Uterus (tissue), 2 donors: ENCODE results near the gene YBX2.

ENCODE experiments used
- CTCF ChIP-seq, 4 experiments: fragments of 200-600 bp in 2 of 4; fragments of 450-650 bp in 2 of 4; sonication (generic) in 2 of 4; IDR thresholded peaks; one replicate each; pipeline ENCODE4 v1.5.1; 2016 to 2019; ENCODE audit warnings: antibody characterized with exemption in 4 of 4, mild to moderate bottlenecking in 2 of 4, moderate library complexity in 1 of 4
- POLR2A ChIP-seq, 2 donors: fragments of 450-650 bp; IDR thresholded peaks; one replicate each; pipeline ENCODE4 v1.6.1; 2016; ENCODE audit warnings: antibody characterized with exemption in 2 of 2, mild to moderate bottlenecking in 1 of 2, moderate library complexity in 1 of 2

GRCh38 chr17:7318121-7318860 is 23.9 kb upstream of the YBX2 start:
- TF ChIP-seq POLR2A (IDR thresholded peaks at IDR 0.05) (no peak), CTCF (IDR thresholded peaks at IDR 0.05) (no peak)
